Measurements from ENCODE around the gene PDE4D.

PDE4D gene

DNA sequence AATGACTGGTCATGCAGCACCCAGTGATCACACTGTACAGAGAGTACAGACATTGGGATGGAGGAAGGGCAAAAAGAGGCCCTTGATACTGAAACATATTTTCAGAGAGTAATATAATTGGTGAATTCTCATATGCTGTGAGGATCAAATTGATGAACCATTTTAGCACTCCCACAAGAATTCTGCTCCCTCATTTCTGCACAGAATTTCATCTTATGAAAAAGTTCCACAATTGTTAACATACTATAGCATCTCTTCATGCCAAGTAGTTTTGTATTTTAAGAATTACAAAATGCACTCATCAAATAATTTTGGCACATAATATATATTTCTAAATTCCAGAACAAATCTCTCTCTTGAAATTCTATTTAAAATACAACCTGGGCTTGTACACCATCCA is 351.2 kb downstream of the PDE4D start:
- no peak for DNase-seq

DNA sequence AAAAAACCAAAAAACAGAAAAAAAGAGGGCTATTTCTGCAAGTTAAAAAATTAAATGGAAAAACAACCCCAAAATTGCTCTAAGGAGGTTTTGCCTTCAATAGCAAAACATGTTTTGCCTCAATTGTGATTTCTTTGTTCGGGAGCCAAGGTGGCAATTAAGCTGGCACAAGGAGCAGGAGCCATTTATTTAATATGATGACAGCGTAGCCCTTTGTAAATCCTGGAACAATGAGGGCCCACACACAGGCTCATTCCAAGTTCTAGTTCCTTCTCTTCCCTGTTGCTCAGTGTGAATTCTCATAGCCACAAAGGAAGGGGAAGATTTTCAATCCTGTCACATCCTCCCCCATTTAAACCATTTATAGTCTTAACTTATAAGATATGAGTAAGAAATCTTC is 353.2 kb downstream of the PDE4D start:
- DNase-seq: peak; percentile 7

DNA sequence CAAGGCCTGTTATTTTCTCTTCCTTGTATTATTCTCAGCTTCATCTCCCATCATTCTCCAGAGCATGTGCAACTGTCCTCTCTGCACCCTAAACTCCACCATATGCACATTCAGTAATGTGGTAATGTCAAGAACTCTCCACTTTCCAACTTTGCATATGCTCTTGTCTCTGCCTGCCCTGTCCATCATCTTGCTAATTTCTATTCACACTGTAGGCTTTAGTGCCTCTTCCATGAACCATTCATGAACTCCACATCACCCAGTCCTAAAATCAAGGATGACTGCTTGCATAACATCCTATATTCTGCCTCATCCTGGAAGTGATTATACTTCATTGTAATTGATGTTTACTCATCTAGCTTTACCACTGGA is 354.8 kb downstream of the PDE4D start:
- no peak for DNase-seq

DNA sequence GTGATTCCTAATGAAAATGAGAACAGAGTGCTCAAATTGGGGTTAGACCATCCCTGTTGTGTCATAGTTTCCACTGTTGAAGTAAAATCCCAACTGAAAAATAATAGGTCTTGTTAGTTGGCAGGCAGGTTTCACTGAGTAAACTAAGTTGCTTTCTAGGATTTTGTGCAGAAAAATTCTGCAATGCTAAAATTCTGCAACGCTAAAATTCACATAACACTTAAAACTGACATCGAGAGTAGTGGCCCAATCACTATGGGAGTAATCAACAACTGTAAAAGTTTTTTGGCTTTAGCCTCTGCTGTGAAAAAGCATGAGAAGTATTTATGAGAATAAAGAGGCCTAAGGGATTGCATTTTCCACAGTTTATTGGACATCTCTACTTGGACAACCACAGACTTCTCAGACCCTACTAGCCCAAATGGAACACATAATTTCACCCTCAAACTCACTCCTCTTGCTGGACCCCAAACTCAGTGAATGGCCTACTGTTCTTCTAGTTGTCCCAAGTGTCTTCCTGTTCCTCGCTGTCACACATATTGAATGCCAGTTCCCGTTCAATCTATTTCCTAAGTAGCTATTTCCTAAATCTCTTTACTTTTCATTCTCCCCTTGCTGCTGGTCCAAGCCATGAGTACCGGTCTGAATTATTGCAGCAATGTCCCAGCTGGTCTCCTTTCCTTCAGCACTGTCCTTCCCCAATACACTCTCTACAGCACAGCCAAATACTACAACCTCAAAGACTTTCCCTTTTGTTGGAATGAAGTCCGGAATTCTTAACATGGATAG is 355.4 kb downstream of the PDE4D start:
- DNase-seq: no peak

DNA sequence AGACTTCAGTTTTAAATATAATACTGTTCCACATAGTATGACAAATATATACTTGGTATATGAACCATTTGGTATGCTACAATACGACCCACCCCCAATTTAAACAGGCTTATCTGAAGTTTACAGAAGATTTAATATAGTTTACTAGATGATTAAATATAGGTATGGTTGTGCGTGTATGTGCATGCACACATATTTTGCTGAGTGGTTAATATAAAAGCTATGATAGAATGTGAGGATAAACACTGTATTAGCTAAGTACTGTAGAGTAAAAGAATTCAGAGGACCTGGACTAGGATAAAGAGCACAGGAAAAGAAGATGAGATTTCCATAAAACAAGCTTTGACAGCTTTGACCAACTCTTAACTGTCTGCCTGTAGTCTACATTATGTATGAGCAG is 356.7 kb downstream of the PDE4D start:
- no peak for DNase-seq

DNA sequence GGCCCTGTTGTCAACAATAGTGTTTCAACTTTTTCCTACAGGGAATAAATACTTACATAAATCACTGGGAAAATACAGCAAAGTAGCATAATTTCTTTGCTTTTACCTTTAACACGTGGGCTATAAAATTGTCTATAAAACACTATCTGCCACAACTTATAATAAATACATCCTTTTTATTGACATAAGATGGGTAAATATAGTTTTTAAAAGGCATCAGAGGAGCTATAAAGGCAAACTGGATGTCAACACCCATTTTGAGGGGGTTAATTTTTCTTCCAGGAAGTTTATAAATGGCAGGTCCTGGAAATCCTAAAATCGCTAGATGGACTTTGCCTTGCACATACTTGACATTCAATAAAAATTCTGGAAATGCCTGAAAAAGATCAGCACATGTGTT is 358.0 kb downstream of the PDE4D start:
- no peak for DNase-seq

DNA sequence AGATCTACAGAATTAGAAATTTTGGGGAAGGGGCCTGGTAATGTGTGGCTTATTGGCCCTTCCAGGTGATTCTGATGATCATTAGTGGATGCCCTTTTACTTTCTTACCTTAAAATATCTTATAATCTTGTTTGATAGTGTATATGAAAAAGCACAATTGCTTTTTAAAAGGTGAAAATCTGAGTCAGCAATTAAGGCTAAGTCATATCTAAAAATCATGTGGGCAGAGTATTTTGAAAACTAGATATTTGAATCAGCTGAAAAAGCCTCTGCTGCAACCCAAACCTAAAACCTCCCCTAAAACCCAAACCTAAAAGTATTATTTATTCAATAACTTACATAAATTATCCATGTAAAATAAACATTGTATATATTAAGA is 359.8 kb downstream of the PDE4D start:
- no peak for DNase-seq

DNA sequence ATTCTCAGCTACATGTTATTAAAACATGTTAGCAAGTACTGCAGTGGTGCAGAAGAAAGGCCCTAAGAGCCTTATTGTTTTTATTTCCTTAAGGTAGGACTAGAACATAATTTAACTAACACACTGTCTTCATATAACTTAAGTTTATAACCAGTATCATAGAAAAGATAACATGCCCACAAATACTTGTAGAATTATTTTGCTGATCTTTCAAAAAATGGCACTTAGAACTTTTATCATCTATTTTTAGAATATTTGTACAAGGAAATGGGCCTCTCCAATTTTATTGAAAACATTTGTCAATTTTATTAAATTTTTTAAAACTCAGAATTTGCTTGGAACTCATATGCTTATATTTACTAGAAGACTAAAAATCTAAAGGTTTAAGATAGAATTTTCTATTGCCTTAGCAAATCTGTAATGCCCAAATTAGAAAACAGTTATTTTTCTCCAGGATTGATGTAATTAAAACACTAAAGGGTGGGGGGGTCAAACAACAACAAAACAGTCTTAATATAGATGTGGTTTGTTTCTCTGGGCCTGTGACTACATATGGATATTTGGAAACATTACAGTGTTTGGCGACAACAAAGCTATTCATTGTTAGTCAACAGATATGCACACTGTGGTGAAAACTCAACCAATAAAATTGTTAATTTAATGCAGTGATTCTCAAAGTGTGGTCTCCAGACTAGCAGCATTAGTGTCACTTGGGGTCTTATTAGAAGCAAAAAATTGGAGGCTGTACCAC is 360.4 kb downstream of the PDE4D start:
- no peak for DNase-seq

DNA sequence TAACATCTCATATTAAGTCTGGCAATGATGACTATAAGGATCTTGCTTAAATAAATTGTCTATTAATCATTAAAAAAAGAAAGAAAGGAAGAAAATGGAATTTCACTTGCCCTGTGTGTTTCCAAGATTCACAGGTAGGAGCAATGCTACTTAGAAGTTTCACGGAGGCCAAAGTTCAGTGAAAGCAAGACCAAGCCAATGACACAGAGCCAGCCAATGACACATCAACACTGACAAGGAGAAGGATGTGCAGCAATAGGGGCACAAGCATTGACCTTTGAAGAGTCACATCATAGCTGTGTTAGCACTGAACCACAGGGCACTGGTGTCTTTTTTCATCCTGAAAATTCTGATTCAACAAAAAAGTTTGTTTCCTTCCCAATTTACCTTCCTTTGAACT is 364.3 kb downstream of the PDE4D start:
- no peak for DNase-seq

DNA sequence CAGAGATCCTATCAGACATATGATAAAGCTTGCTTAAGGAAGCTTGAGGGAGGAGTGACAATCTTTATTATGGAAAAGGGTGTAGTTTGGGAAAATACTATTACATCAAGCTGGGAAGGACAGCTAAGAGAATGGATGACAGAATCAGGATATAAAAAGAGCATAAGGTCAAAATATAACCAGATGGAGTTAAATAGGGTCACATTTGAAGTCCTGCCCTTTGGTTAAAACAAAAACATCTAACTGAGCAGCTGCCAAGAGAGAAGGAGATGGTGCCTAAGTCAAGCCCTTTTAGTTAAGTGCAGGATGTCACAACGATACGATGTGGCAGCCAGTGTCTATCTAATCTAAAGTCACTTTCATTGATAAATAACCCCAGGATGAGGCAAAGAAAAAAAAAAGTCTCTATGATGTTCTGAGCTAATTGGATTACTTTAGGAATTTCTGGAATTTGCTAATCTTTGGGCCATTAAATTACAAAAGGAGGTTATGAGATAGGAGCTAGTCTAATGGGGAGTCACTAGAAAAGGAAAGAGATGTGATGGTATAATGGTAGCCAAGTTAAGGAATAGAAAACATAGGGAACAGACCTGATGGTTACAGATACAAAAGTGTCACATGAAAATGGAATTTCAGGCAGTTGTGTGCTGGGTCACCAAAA is 365.2 kb downstream of the PDE4D start:
- no peak for DNase-seq

DNA sequence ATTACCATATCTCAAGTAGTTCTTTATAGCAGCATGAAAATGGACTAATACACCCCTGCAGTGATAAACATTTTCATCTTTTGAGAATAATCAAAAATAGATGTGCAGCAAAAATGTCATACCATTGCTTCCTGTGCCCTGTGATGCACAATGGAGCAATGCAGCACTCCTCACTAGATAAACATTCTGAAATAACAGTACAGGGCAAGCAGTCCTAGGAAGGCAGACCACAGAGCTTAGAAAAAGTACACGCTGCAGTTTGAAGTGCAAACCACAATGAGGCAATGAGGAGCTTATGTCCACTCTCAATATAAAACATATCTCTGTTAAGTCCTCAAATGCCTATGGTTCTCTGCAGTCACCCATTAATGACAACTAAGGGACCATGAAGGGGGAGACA is 367.6 kb downstream of the PDE4D start:
- DNase-seq: no peak

DNA sequence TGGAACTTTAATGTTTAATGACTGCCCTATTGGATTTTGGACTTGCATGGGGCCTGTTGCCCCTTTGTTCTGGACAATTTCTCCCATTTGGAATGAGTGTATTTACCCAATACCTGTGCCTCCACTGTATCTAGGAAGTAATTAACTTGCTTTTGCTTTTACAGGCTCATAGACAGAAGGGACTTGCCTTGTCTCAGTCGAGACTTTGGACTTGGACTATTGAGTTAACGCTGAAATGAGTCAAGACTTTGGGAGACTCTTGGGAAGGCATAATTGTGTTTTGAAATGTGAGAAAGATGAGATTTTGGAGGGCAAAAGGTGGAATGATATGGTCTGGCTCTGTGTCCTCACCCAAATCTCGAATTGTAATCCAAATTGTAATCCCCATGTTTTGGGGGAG is 368.2 kb downstream of the PDE4D start:
- DNase-seq: no peak

DNA sequence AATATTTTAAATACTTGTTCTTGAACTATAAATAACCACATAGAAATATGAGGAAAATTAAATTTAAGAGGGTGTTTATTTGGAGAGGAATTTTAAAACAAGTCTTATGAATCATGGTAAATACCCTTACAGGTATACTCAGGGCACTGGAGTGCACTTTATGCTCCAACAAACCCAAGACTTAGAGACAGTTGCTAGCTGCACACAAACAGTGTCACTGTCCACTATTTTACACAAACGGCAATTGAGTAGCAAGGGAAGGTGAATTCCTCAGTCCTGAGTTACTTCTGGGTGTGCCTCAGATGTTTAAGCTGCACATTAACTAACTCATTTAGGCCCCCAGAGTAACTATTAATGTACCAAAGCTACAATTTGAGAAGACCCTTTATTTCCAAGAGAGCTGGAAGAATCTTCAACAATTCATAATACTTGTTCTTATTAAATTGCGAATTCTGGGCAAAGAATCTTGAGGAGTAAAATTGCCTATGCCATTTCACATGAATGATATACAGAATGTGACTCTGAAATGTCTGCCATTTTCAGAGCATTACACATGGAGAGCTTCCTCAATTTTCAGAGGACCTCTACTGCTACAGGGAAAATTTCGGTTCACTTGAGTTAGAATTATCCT is 371.2 kb downstream of the PDE4D start:
- no peak for DNase-seq

DNA sequence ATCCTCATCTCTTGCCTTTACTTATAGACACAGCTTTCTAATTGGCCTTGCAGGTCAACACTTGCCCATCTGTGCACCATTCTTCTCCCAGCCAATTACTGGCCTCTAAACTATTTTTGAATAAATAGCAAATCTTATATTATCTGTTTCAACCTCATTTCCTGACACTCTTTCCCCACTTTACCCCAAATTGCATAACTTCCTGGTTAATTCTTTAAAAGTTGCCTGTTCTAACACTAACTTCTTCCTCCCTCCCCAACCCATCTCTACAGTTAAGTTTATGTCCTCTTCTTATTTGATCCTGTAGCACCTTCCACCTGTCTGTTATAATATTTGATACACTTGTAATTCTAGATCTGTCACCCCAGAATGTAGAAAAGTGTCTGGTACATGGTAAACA is 372.1 kb downstream of the PDE4D start:
- DNase-seq: no peak

DNA sequence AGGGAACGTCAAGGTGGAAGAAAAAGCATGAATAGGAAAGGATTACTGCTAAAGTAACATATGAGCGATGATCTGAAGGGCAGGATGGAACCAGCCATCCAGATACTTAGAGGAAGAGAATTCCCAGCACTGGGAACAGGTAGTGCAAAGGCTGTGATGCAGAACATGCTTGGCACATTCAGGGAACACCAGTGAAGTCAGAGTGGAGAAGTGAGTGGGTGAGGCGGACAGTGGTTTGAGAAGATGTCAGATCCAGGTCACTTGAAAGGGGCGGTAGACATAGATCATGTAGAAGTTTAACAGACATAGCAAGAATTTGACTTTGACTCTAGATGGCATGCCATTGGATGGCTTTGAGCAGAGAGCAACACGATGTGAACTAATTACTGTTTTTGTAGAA is 374.2 kb downstream of the PDE4D start:
- no peak for DNase-seq

DNA sequence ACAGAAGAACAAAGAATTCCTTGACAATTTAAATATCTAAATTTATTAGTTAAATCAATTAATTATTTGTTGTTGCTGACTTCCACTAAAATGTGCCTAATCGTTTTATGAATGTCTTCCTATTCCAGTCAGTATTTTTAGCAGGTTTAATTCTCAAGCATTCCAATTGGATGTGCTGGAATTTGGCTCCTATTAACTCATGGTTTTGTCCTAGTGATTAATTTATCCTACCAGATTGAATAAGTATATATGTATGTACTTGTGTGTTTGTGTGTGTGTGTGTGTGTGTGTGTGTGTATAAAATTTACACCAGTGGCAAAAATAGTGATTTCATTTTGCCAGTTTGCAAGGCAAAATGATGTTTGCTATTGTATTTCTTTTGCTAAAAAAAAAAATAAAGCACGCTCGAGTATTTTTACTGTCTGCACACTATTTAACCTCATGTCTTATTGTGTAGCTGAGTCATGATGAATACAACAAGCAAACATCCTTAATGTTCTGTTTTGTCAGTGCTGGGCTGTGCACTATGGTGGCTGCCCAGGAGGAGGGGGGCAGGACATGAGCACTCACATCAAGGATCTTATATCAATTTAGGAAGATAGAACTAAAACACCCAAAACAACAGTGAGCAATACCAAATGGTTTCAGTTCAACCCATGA is 375.5 kb downstream of the PDE4D start:
- no peak for DNase-seq

DNA sequence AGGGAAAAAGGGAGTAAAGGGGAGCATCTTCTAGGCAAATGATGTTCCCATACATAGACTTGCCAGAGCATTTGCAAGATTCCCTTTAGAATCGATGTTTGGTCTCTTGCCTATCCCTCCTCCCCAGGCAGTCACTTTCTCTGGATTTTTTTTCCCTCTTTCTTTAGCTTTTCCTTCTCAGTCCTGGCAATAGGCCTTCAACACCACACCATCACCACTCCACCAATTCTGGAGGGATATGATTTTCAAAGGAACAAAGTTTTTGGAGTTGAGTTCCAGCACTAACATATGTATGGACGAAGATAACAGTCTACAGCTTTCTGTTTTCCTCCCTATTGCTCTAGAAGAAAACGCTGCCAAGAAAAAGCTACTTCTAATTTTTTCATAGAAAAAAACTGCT is 377.4 kb downstream of the PDE4D start:
- DNase-seq: no peak

DNA sequence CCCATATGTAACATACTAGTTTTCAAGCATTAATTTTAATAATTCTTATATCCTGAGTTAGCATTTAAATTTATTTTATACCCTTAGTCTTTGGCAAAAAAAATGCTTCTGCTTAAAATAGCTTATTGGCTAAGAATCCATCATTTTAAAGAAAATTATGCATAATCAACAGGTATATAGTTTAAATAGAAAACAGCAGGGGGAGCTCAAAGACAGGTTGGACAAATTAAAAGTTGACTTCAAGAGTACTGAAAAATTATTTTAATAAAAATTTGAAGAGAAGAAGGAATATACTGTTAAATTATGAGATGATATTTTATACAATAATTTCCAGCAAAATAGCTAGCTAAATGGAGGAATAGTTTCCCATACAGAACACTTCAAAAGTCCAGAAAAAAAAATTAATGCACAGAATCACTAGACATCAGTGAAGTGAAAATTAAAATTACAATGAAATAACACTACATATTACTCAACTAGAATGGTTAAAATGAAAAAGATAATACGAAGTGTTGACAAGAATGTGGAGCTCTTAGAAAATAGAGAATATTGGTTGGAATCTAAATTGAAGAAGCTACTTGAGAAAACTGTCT is 387.1 kb downstream of the PDE4D start:
- peak; percentile 20 for DNase-seq

DNA sequence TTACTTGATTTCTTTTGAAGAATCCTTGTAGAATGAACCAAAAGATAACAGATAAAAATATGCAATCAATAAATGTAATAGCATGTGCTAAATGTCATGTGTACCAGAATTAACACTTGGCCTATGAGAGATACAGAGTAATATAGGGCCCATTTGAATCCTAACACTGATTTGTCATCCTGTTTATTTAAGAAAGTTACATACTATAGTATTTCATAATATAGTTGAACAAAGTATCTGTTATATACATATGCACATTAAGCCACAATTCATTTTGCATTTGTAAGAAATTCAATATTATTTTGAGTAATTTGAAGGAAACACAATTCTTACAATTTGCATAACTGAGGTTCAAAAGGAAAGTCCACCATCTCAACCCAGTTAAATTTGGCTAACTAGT is 389.5 kb downstream of the PDE4D start:
- DNase-seq: no peak

DNA sequence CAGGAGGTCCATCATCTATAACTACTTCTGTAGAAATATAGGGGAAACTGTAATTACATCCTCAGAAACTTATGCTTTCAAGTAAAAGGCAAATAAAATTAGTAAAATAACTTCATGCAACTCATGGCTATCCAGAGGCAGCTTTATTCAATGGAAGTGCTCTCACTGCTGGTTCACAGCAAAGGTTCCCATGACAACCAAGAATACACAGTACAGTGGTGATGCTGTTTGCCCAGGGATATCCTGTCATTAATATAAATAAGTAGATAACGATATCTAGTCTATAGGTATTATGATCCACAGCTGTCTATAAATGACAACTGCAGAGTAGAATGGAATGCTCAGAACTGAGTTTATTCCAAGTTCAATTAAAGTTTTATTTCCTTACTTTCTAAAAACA is 390.3 kb downstream of the PDE4D start:
- DNase-seq: peak; percentile 25

DNA sequence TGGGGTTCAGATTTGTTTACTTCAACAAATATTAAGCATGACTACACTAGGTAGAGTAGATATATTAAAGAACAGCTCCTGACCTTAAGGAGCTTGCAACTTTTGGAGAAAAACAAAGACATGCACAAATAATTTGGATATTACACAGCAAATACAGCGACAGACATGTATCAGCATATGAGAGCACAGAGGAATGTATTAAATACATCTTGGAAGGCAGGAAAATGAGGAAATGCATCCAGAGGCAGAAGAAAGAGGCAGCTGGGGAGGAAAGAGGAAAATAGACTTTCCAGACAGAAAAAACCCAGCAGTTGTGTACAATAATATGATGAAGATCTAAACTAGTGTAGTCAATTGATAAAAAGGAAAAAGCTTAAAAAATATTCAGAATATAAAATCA is 392.2 kb downstream of the PDE4D start:
- no peak for DNase-seq

DNA sequence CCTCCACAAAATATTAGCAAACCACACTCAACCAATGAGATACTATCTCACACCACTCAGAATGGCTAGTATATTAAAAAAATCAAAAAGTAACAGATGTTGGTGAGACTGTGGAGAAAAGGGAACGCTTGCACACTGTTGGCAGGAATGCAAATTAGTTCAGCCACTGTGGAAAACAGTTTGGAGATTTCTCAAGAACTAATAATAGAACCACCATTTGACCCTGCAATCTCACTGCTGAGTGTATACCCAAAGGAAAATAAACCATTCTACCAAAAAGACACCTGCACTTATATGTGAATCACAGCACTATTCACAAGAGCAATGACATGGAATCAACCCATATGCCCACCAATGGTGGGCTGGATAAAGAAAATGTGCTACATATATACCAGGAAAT is 393.5 kb downstream of the PDE4D start:
- no peak for DNase-seq

DNA sequence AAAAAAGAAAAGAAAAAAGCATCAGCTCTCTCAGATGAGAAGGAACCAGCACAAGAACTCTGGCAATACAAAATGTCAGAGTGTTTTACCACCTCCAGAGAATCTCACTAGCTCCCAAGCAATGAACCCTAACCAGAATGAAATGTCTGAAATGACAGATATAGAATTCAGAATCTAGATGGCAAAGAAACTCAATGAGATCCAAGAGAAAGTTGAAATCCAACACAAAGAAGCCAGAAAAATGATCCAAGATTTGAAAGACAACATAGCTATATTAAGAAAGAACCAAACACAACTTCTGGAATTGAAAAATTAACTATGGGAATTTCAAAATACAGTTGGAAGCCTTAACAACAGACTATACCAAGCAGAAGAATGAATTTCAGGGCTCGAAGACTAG is 396.3 kb downstream of the PDE4D start:
- no peak for DNase-seq
